Raji (cell line): ENCODE results near the gene RS1.

Source experiments
- POLR2A ChIP-seq: IDR thresholded peaks from 2 replicates; pipeline ENCODE4 v1.6.1; 2011; ENCODE audit warnings: low read depth, low read length, control low read depth; ENCODE audit not compliant: insufficient read depth

The RS1 gene

DNA sequence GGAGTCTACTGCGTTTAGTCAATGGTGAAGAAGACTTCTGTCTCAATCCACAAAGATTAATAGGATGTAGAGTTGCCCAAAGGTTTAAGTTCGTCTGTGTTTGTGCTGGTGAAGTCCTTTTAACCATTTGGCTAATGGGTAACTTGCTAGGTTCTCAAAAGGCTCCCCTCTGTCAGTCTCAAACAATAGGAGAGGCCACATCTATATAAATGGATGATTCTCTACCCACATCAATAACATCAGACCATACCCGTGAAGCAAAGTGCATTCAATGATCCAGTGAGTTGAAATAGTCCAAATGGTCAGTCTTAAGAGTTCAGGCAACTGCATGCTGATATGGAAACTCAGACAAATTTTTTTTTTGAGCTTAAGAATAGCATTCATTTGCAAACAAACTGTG, 28.1 kb downstream of the RS1 start:
- no peak for TF ChIP-seq POLR2A

DNA sequence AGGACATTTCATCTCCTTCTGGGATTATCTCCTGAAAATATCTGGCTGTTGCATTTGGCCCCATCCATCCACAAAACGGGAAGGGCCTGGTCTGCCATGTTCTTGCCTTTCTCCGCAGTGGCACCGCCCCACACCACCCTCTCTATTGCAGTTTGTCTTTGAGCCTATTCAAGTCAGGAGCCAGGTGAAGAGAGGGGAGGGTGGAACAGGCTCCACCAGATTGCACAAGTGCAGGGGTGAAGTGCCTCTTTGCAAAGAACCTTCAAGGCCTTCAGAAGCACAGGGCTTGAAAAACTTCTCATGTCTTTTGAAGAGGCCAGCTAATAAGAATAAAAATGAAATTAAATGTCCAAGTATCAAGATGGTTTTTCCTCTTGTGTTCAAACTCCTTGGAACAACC, 28.7 kb downstream of the RS1 start:
- no peak for TF ChIP-seq POLR2A

DNA sequence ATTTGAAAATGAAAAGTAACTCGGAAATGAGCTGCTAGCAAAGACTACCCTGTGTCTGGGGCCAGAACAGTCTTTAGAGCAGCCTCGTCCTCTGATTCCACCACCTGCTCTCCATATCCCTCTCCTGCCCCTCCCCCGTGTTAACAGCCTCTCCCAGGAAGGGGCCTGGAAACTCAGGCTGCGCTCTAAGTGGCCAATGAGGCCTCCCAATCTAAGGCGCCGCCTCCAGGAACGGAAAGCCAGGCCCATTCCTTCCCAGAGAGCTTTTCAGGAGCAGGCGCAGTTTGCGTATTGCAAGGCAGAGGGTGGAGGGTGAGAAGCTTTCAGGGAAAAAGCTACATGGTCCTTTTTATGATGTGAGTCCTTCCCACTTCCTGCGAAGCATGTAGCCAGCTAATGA, 31.2 kb downstream of the RS1 start:
- no peak for TF ChIP-seq POLR2A

DNA sequence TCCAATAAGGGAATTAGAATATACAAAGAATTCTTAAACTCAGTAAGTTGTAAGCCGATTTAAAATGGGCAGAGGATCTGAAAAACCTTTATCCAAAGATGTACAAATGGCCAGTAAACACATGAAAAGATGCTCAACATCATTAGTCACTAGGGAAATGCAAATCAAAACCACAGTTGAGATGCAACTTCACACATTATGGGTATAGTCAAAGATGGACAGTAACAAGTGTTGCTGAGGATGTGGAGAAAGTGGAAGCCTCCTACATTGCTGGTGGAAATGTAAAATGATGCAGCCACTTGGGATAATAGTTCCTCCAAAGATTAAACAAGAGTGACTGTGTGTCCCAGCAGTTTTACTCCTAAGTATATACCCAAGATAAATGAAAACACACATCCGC, 32.6 kb downstream of the RS1 start:
- TF ChIP-seq POLR2A, result no peak

DNA sequence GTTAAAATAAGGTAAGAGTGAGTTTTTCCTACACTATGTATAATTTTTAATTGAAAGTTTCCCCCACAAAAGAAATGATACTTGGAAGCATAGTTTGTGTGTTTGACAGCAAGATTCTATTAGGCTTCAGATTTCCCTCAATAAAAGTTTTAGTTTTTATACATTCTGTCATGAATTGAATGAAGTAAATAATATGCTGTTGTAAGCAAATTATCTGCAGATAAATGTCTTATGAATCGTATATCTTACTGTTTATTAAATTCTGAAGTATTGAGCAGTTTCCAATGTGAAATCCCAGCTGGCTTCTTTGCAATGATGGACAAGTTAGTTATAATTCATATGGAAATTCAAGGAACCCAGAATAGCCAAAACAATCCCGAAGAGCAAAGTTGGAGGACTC, 33.5 kb downstream of the RS1 start:
- no peak for TF ChIP-seq POLR2A

DNA sequence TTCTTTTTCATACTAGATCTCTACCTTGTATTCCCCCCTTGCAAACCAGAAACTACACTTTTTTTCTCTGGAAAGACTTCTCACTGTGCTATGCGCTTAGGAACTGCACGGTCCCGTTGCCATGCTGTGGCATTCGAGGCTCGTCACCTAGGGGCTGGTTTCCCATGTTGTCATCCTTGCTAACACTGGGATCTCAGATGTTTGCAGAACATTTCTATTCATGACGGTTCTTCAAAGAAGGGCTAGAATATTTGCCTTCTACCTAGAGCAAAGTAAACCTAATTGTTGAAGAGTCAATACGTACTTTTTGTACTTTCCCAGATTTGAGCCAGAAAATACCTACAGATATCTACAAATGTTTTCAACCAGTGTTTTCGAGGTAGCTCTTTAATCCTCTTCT, 41.0 kb downstream of the RS1 start:
- no peak for TF ChIP-seq POLR2A

DNA sequence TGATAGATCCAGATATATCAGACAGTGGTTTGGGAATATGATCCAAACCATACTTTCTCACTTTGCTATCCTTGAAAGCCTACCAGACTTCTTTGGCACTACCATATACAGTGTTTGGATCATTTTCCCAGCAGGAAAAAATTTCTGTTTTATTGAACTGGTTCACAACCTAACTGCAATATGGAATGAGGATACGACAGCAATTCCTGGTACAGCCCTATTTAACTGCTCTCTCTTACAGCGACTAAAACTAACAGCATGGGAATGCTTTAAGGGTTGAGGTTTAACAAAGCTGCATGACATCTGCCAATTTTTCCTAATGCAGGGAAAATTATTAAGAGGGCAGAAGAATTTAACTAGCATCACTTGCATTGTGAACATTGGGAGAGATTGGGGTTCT, 47.3 kb downstream of the RS1 start:
- TF ChIP-seq POLR2A, result no peak

DNA sequence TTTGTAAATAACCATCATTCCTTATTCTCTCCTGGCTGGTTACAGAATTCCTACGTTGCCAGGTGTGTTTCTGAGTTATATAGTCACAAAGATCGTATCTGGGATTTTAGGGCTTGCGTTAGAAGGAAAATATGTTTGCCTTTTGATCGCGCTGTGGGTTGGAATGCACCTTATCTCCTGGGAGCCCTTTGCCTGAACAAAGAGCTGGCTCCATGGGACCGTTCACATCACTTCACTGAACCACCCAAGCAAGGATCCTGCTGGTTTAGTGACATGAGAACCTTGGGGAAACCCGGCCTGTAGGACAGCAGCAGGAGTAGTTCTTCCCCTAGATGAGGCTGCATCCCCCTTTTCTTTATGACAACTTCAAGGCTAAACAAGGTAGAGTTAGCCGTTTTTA, 51.6 kb downstream of the RS1 start:
- no peak for TF ChIP-seq POLR2A

DNA sequence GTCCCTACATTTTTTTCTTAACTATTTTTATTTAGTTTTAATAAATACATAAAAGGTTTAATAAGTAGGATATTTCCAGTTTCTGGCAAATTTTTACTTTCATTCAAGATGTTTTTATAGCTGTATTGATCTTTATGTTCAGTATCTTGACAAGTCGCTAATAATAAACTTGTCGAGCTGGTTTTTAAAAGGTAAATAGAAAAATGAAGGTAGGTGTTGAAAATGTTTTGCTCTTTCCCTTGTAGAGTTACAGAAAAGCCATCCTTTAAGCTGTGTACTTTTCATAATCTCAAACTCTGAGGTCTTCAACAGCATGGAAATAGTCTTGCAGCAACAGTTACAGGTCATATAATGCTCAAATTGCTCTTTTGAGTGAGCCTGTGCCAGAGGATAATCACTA, 52.6 kb downstream of the RS1 start:
- TF ChIP-seq POLR2A, result no peak

DNA sequence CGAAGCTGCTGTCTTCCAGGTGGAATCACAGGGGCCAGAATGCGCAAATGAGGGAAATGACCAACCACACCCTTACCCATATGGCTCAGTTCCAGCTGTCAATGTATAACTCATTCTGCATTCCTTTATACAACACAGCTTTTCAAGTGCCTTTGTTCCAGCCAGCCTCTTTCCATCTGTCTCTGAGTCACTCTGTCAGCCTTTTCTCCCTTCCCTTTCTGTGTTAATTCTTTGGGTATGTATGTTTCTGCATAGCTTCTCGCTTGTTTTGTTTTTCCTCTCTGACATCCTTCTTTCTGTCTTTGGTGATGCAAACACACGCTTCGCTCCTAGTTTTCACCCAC, 54.5 kb downstream of the RS1 start:
- no peak for TF ChIP-seq POLR2A

DNA sequence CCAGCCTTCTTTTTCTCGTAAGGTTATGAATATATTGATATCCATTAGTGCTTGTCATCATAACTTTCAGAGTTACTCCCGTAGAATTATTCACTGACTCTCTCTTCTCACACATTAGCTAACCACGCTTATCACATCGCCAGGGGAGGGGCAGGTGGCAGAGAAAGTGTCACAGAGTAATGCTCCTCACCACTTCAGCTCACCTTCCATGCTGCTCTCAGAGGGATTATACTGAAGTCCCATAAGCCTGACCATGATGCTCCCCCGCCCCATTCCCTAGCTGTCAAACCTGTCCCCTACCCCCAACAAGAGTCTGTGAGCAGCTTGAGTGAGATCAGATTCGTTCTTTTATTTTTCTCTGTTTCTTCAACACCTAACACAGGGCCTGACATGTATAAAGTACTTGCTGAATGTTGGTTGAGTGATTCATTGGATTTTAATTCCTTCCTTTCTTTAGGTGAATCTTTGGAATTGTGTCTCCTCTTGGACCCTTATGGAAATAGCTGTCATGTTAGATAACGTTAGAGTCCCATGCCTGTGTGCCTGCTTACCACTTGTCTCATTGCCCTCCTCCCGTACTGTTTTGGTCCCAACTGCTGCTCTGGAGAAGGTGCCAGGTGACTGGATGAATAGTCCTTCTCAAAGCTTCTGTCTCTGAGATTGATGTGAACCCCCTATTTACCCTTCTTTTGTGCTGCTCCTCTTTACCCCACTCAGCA, 55.1 kb downstream of the RS1 start:
- TF ChIP-seq POLR2A, result no peak

DNA sequence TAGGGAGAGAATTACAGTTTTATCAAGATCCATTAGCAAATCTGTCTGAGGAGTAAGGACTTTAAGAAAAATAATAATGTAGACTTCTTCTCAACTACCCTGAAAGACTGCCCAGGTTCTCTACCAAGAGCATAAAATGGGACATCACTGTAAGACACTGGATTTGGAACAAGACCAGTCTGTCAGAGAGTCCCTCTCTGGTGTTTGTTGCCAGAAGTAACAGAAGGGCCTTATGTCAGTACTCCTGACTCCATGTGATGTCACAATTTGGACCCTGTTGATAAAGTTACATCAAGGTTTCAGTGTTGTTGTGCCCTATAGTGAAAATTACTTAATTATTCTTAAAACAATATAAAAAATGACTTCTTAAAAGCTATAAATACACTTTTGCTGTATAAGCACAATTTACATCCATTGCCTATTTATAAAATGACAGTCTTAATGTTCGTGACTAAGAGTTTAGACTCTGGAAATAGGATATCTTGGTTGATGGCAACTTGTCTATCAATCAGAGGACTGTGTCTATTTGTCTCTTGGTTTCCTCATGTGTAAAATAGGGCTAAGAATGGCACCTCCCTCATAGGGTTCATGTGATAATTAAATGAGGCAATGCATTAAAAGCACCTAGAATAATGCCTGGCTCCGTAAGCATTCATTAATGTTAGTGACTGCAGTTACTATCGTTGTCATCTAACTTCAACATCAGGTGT, 57.8 kb downstream of the RS1 start:
- TF ChIP-seq POLR2A, result no peak

DNA sequence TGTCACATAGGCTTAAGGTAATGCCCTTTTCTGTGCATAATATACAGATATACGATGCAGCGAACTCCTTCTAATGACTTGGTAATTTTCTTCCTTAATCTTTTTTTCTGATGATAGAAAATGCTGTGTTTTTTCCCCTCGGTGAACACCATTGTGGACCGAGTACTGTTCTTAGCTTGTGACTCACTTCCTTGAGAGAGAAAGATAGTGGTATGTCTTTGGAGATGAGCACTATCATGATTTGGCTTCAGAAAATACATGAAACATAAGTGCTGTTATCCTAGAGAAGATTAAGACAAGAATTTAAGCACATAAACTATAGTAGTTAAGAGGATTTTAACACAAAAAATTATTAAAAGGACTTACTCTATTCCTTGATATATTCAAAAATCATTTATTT, 63.9 kb downstream of the RS1 start:
- no peak for TF ChIP-seq POLR2A

DNA sequence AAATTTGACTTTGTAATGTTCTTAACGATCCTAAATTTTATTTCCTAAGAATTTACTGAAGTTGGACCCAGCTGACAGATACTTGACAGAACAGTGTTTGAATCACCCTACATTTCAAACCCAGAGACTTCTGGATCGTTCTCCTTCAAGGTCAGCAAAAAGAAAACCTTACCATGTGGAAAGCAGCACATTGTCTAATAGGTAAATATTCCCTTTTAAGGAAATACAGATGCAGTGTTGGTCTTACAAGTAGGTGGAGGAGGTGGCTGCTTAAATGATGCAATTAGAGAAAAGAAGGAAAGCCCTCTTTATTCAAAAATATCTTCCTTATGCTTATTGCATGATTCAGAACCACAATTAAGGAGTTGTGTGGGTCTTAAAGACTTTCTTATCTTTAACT, 73.5 kb downstream of the RS1 start:
- TF ChIP-seq POLR2A, result no peak

DNA sequence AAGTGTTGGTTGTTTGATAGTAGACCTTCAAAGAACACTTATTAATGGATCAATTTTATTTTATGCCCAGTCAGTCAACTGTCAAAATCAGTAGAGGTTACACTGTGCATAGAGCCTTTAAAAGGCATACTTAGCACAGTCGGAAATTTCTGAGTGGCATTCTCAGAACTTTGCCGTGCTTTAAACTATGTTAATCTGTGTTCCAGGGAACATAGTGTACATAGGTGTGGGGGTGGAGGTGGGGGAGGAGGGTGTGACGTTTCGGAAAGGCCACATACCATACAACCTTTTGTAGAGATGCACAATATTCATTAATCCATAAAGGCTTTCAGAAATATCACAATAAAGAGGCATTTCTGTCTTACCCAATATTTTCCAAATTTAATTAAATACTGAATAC, 75.8 kb downstream of the RS1 start:
- TF ChIP-seq POLR2A, result no peak

DNA sequence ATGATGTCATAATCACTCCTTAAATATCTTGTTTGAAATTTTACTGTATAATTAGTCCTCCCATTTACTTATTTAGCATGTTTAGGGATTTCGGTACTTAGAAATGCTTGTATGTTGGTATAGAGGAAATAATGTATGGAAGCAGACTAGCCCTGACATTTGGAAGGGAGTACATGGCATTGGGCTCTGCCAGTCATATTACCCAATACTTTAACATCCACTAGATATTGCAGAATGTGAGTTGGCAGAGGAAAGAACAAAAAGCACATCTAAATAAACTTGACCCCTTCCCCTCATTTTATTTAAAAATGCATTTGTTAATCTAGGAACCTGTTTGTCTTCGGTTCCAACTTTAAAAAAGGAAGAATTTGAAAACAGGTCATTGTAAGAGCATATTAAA, 77.8 kb downstream of the RS1 start:
- TF ChIP-seq POLR2A, result no peak

DNA sequence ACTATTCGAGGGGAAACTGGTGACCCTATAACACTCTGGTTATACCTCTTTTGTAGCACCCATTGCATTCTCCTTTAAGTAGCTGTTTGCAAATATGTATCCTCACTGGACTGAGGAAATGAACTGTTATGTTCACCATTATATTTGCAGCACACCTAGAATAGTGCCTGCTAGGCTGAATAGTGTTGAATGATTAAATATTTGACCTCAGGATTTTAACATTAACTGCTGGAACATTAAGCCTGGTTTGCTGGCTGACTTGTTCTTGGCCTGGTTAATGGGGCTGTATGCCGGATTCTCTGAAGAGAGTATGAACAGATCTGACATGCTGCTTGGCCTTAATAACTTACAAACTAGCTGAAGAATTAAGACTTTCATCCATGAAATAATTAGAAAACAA, 80.1 kb downstream of the RS1 start:
- TF ChIP-seq POLR2A, result no peak
